ENCODE data around the gene CITED4.
A peak's percentile ranks its signal among the peaks of the same experiment; 100 is the strongest.

CITED4 gene

DNA sequence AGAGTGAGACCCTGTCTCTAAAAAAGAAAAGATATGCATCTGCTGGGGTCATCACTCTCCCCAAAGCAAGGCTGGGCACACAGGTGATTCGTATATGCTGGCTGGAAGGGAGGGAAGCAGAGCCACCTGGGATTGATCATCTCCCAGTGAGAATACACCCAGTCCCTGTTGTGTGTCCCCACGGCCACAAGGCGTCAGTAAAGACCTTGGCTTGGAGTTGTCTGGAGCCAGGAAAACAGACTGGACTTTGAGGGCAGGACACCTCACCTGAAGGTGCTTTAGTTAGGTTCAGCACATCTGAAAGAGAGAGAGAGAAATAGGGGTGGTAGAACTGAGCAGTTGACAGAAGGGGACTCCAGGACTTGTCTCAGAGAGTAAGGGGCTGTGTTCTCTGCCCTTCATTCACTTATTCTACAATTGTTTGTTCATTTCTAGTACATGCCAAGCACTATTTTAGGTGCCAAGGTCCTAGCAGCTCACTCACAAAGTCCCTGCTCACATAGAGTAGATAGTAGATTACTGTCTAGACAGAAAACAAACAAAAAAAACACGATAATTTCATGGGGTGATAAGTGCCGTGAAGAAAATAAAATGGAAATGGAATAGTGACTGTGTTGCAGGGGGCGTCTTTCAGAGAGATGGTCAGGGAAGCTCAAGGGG is 13.5 kb downstream of the CITED4 start:
- Histone ChIP-seq H3K4me3 (ENCODE audit: low read depth in 1 of 2, low read length in 2 of 2) (no peak overlapping the region), H3K9ac (ENCODE audit: low read depth, low read length) (no peak overlapping the region), H3K36me3 (ENCODE audit: insufficient read depth, low read length) (no peaks in the 10 kb centered on the region), H2AFZ (ENCODE audit: low read depth, low read length) (no peak overlapping the region), H3K27ac (ENCODE audit: low read length) (no peak overlapping the region), H3K79me2 (ENCODE audit: insufficient read depth, low read length) (no peaks in the 10 kb centered on the region), H3K27me3 (ENCODE audit: insufficient read depth, low read length, poor library complexity) (no peaks in the 10 kb centered on the region), H3K9me3 (ENCODE audit: insufficient read depth, low read length, severe bottlenecking) (no peaks in the 10 kb centered on the region), H3K4me2 (ENCODE audit: insufficient read depth, low read length) (no peak overlapping the region), H4K20me1 (ENCODE audit: insufficient read depth, low read length) (no peaks in the 10 kb centered on the region), H3K4me1 (ENCODE audit: insufficient read depth, low read length) (peaks cover 4% of the 10 kb centered on the region)
- peak; percentile 21 for DNase-seq
- TF ChIP-seq, protein P1, sequence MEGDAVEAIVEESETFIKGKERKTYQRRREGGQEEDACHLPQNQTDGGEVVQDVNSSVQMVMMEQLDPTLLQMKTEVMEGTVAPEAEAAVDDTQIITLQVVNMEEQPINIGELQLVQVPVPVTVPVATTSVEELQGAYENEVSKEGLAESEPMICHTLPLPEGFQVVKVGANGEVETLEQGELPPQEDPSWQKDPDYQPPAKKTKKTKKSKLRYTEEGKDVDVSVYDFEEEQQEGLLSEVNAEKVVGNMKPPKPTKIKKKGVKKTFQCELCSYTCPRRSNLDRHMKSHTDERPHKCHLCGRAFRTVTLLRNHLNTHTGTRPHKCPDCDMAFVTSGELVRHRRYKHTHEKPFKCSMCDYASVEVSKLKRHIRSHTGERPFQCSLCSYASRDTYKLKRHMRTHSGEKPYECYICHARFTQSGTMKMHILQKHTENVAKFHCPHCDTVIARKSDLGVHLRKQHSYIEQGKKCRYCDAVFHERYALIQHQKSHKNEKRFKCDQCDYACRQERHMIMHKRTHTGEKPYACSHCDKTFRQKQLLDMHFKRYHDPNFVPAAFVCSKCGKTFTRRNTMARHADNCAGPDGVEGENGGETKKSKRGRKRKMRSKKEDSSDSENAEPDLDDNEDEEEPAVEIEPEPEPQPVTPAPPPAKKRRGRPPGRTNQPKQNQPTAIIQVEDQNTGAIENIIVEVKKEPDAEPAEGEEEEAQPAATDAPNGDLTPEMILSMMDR (IDR thresholded peaks at IDR 0.05; ENCODE audit: borderline replicate concordance, extremely low read depth, low read length, poor library complexity, severe bottlenecking) = peak; percentile 66
- no peak for TF ChIP-seq EZH2 (IDR thresholded peaks at IDR 0.05; ENCODE audit: borderline replicate concordance, low read depth, low read length, severe bottlenecking)
- no peak for ATAC-seq (ENCODE audit: insufficient read depth, low read depth)

DNA sequence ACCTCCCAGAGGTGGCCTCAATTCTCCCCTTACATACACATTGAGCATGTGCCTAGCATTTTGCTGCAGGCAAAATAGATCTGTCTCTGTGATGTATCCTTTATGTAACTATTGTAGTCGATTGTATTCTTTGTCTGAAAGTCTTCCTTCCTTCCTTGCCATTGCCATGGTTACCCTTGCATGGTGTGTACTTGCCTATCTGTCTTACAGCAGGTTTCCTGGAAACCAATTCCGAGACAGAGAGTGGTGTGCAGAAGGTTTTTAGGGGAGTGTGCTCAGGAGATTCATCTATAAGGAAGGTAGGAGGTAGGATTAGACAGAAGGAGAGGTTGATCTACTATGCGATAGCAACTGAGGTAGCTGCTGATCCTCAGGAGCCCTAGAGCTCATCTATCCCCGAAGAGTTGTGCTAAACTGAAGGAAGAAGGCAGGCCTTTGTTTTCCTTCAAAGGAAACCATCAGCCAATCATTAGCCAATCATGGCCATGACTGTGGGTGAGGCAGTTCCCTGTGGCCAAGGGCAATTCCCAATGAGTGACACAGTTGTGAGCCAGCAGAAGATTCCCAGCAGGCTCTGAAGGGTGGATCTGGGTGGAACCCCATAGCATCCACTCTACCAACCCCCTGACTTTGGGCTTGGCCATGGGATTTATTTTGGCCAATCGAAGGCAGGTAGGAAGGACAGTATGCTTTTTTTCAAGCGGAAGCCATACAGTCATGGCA is 15.0 kb downstream of the CITED4 start:
- Histone ChIP-seq H3K4me1 (ENCODE audit: insufficient read depth, low read length) (peaks cover 4% of the 10 kb centered on the region), H4K20me1 (ENCODE audit: insufficient read depth, low read length) (no peaks in the 10 kb centered on the region), H3K4me2 (ENCODE audit: insufficient read depth, low read length) (no peak overlapping the region), H3K9me3 (ENCODE audit: insufficient read depth, low read length, severe bottlenecking) (no peaks in the 10 kb centered on the region), H2AFZ (ENCODE audit: low read depth, low read length) (no peak overlapping the region), H3K9ac (ENCODE audit: low read depth, low read length) (no peak overlapping the region), H3K4me3 (ENCODE audit: low read depth in 1 of 2, low read length in 2 of 2) (no peak overlapping the region), H3K79me2 (ENCODE audit: insufficient read depth, low read length) (no peaks in the 10 kb centered on the region), H3K36me3 (ENCODE audit: insufficient read depth, low read length) (no peaks in the 10 kb centered on the region), H3K27ac (ENCODE audit: low read length) (no peak overlapping the region), H3K27me3 (ENCODE audit: insufficient read depth, low read length, poor library complexity) (no peaks in the 10 kb centered on the region)
- DNase-seq (no peak), ATAC-seq (ENCODE audit: insufficient read depth, low read depth) (no peak)
- no peak for TF ChIP-seq EZH2 (IDR thresholded peaks at IDR 0.05; ENCODE audit: borderline replicate concordance, low read depth, low read length, severe bottlenecking)
- TF ChIP-seq, protein P1 (IDR thresholded peaks at IDR 0.05; ENCODE audit: borderline replicate concordance, extremely low read depth, low read length, poor library complexity, severe bottlenecking) = no peak

DNA sequence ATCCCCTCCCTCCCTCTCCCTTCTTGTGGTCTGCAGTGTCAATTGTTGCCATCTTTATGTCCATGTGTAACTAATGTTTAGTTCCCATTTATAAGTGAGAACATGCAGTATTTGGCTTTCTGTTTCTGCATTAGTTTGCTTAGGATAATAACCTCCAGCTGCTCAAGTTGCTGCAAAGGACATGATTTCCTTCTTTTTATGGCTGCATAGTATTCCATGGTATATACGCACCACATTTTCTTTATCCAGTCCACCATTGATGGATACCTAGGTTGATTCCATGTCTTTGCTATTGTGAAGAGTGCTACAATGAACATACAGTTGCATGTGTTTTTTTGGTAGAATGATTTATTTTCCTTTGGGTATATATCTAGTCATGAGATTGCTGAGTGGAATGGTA is 16.3 kb downstream of the CITED4 start:
- no peaks in the 10 kb centered on the region for H3K79me2 ChIP-seq (ENCODE audit: insufficient read depth, low read length)
- H3K4me2 ChIP-seq (ENCODE audit: insufficient read depth, low read length) = no peak overlapping the region
- no peak overlapping the region for H2AFZ ChIP-seq (ENCODE audit: low read depth, low read length)
- H3K27ac ChIP-seq (ENCODE audit: low read length) = no peak overlapping the region
- ATAC-seq (ENCODE audit: insufficient read depth, low read depth) = no peak
- no peak for TF ChIP-seq EZH2 (IDR thresholded peaks at IDR 0.05; ENCODE audit: borderline replicate concordance, low read depth, low read length, severe bottlenecking)
- TF ChIP-seq, protein P1 (IDR thresholded peaks at IDR 0.05; ENCODE audit: borderline replicate concordance, extremely low read depth, low read length, poor library complexity, severe bottlenecking) = no peak
- DNase-seq = no peak
- no peak overlapping the region for H3K4me3 ChIP-seq (ENCODE audit: low read depth in 1 of 2, low read length in 2 of 2)
- H3K4me1 ChIP-seq (ENCODE audit: insufficient read depth, low read length) = peaks cover 4% of the 10 kb centered on the region
- no peaks in the 10 kb centered on the region for H3K36me3 ChIP-seq (ENCODE audit: insufficient read depth, low read length)
- no peaks in the 10 kb centered on the region for H3K9me3 ChIP-seq (ENCODE audit: insufficient read depth, low read length, severe bottlenecking)
- H4K20me1 ChIP-seq (ENCODE audit: insufficient read depth, low read length) = no peaks in the 10 kb centered on the region
- H3K9ac ChIP-seq (ENCODE audit: low read depth, low read length) = no peak overlapping the region
- no peaks in the 10 kb centered on the region for H3K27me3 ChIP-seq (ENCODE audit: insufficient read depth, low read length, poor library complexity)

Measured in DND-41 (cell line).